GM18909 (cell line): ENCODE results near the gene C19orf81.

Source experiments
- ATAC-seq: cut with Tn5 transposase; IDR thresholded peaks from one replicate; pipeline ENCODE4 v1.9.1; 2021; ENCODE audit warnings: mild to moderate bottlenecking; ENCODE audit not compliant: unreplicated experiment, poor library complexity

C19orf81 gene

DNA sequence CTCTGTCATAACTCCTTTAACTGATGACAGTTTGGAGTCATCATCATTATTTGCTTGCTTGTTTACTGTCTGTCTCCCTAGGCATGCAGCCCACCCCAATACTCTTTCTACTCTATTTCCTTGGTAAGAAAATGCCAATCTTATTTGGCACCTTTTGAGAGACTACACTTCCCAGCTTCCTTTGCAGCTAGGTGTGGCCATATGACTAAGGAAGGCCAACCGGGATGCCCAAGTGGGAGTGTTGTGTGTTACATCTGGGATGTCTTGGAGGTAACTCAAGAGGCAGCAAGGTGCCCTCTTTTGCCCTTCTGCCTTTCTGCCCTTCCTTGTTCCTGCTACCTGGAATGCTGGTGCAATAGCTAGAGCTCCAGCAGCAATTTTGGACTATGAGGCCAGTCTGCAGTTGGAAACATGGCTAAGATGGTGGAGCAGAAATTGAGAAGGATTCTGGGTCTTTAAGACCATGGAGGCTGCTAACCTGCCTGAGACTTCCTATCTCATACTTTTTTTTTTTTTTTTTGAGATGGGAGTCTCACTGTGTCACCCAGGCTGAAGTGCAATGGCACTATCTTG is 27.5 kb downstream of the C19orf81 start:
- ATAC-seq = no peak

DNA sequence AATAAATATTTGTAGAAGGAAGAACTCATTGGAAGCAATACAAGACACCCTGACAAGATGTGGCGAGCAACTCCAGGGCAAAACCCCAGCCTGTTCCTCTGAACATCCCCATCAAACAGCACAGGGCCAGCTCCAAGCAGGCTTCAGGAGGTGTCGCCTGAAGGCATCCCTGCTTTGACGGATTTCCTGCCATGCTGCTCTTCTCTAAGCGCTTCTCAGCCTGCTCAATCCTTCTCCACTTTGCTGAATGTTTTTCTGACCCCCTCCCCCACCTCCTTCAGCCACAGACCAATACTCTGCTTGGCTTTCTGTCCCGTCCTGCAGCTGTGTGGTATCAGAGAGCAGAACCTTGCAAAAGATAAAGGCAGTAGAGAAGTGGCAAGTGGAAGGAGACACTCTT is 28.4 kb downstream of the C19orf81 start:
- ATAC-seq = no peak

DNA sequence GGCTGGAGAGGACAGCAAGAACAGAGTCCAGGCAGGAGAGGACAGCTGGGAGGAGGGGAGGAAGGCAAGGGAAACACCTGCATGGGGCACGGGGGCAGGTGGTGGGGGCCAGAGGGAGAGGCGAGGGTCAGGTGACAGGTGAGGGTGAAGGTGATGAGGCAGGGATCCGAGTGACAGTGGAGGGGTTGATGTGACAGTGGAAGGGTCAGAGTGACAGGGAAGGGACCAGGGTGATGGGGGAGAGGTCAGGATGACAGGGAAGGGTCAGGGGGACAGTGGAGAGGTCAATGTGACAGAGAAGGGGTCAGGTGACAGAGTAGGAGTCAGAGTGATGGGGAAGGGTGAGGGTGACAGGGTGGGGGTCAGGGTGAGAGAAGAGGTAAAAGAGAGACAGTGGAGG is 29.1 kb downstream of the C19orf81 start:
- no peak for ATAC-seq

DNA sequence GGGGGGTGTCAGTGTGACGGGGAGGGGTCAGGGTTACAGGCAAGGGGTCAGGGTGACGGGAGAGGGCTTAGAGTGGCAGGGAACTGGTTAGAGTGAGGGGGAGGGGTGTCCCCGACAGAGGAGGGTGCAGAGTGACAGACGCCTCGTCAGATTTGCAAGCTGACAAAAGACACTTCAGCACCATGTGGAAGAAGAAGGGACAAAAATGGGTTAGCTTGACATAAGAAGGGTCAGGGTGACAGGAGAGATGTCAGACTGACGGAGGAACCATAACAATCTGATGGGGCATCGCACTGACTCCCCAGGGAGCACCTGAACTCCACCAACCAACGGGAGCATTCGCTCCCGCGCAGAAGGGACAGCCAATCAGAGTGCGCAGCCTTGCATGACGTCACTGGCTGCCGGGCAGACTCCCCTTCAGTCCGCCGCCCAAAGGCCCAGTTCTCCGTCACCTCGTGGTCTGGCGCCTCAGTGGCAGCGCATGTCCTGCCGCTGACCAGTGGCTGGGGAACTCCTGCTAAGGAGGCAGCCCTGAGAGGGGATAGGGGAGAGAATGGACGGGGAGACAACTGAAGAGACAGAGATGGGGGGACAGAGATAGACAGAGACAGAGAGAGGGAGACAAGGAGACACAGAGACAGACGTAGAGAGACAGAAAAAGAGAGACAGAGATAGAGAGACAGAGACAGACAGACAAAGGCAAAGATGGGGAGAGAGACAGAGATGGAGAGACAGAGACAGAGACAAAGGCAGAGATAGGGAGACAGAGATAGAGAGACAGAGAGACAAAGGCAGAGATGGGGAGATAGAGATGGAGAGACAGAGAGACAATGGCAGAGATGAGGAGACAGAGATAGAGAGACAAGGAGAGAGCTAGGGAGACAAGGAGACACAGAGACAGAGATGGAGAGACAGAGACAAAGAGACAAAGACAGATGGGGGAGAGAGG is 30.2 kb downstream of the C19orf81 start:
- ATAC-seq = peak; percentile 78

DNA sequence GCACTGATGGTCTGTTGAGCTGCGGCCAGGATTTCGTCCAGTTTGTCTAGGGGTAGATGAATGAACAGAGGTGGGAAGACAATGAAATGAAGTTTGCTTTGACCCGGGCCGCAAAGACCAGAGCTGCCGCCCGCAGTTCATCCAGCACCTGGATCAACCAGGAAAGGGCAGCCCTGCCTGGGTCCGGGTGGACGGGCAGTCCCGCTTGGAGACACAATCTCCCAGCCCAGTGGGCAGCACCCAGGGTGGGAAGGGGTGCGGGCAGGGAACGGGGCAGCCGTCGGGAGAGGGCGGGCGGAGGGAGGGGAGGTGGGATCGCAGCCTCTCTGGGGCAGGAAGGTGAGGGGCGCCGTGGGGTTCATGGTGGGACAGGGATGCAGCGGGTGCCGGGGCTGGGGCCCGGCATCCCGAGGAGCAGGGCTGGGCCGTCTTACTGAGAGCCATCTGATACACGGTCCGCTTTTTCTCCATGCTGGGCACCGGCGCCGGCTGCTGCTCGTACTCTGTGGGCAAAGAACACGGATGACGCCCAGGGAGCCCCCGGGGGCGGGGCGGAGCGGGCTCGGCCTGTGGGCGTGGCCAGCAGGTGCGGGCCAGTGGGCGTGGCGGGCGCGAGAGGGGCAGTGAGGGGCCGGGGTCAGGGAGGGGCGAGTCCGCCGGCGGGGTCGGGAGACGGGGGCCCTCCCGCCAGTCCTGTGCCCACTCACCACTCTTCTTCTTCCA is 37.2 kb downstream of the C19orf81 start:
- no peak for ATAC-seq

DNA sequence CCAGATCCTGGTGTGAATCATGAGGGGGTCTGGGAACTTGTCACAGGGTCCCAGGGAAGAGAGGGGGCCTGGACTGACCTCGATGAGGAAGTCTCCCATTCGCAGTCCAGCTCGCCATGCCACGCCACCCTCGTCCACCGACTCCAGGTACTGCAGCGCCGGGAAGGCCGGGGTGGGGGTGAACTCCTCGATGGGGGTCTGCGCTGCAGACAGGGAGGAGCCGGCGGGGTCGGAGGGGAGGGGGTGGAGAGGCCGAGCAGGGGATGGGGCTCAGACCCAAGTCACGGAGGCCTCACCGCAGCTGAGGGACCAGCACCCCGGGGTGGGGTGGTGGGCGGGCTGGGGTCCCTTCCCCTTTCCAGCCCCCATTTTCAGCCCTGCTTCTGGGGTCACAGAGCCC is 39.5 kb downstream of the C19orf81 start:
- ATAC-seq = no peak

DNA sequence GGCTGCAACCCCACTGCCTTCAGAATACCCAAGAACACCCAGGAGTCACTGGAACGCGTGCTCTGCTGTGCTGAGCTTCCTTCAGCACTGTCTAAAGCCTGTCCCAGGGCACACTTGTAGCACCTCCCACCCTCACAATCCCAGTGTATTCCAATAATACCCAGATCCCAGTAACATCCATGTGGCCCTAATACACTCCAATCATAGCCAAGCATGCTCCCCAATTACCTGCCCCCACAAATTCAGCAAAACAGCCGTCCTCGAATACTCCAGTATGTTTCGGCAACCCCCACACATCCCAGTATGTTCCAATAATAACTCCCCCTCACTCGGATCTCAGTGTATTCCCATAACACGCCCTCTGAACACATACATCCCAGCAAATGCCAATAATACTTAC is 41.2 kb downstream of the C19orf81 start:
- no peak for ATAC-seq

DNA sequence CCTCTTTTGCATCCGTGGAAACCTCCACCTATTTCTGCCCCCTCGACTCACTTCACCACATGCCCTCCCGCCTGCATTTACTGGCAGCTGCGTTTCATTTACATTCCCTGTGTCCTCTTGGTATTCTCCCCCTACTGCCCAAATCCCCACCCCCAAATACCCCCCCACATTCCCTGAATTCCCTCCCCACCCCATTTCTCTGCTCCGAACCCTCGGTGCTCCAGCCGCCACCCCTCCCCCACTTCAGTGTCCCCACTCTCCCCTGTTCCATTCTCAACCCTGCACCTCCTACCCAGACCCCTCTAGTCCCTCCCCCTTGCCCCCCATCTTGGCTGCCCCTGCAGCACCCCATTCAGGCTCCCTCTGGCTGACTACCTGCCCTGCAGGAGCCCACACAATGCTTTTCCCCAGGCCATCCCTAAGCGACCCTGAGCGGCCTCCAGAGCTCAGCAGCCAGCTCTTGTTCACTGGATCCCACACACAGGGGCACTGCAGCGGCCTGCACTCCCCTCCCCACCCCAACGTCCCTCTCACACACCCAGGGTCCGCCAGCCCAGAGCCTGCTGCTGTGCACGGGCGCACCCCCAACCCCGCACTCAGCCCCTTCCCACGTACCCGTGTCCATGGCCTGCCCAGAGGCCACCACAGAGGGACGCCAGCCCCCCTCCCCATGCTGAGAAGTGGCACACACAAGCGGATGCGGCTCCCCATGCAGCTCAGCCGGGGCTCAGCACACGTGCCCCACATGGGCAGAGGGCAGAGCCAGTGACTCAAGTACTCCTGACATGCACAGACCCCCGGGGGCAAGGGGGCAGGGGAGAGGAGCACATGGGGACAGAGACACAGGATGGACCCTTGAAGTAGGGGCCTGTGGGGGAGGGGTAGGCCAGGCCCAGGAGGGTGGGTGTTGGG is 44.1 kb downstream of the C19orf81 start:
- no peak for ATAC-seq

DNA sequence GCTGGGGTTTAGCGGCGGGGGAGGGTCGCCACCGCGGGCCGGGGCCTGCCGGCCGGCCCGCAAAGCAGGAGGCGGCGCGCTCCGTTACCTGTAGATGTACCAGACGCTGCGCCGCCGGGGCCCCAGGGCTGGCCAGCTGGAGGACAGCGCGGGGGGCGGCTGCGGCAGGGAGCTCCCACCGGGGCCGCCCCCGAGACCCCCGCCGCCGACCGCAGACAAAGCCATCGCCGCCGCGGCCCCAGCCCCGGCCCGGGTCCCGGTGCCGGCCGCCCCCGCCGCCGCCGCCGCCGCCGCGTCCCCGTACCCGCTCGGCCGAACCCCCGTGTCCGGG is 45.5 kb downstream of the C19orf81 start:
- ATAC-seq = no peak

DNA sequence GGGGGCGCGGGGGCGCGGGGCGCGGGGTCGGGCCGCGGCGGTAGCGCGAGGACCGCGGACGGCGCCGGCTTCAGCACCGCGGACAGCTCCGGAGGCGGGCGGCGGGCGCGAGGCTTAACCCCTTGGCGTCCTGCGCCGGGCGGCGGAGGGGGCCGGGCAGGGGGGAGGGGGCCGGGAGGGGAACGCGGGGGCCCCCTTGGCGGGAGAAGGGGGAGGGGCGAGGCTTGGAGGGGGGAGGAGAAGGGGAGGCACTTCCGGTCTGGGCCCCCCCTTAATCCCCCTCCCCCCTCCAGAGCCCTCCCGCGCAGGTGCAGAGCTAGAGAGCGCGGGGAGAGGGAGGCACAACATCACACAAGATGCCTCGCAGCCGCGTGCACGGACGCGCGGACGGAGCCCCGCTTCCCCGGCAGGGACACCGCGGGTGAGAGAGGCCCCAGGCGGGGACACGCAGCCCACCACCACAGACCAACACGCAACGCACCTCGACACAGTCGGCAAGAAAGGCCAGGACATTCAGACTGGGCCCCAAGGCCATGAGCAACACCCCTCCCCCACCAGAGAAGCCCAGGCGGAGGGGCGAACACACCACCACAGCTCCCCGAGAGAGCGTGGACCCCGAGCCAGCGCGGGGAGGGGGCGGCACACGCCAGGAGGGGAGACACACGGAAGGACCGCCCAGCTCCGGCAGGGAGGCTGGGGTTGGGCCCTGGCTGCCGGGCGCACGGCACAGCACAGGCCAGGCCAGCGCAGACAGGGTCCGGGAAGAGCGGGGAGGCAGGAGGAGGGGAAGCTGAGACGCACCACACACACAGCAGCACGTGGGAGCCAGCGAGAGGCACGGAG is 46.2 kb downstream of the C19orf81 start:
- ATAC-seq = no peak

DNA sequence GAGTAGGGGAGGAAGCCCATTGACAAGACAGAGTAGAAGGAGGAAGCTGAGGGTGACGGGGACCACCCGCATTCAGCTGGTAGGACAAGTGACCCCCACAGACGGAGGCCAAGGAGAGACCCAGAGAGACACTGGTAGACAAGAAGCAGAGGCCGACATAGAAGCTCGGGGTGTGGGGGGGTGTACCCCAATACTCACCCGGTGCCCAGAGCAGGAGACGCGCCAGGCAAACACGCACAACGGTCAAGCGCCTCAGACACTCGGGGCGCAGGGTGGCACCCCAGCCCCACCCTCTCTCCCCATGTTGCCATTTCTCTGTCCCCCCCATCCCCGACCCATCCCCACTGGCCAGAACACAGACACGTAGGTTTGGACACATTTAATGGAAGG is 46.8 kb downstream of the C19orf81 start:
- ATAC-seq = no peak

DNA sequence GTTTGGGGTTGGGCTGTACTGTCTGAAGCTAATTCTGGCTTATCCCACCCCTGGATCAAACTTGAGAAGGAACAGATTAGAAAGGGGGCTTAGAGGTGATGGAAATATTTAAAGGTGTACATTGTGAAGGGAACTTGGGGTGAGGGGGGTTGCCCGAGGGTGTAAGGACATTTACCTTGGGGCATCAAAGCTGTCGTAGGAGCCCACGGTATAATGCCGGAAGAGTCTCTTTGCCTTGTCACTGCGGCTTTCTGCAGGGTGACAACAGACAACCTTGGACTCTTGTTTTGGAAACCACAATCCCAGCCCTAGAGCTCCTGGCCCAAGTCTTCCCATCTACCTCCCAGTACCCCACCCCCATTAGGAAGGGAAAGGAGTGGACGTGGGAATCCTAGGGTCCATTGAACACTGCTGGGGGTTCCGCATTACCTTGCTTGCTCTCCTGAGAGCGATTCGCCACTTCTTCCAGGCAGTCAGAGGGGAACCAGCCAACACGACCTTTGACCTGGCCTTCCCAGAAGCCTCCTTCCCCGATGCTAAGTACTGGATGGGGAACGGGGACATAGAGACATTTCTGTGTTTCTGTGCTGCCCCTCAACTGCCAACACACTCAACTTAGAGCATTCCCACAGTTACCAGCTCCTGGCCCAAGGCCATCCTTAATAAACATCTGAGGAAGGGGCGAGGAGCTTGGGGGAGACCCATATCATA is 48.3 kb downstream of the C19orf81 start:
- no peak for ATAC-seq

DNA sequence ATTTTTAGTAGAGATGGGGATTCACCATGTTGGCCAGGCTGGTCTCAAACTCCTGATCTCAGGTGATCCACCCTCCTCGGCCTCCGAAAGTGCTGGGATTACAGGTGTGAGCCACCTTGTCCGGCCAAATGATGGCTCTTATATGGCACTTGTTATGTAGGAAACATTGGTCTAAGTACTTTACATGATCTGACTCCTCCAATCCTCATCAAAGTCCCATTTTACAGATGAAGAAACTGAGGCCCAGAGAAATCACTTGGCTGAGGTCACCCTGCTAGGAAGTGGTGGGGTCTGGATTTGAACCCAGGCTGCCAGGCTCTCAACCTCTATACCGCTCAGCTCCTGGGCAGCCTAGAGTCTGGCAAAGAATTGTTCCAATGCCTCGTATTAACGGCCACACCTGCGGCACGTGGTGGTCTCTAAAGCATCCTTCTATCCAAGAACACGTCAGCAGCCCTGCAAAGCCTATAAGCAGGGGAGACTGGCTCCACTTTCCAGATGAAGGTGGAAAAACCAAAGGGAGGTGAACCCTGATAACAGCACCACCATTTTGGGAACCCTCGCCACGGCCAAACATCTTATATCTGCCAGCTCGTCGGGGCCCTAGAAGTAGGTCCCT is 52.2 kb downstream of the C19orf81 start:
- ATAC-seq = no peak

DNA sequence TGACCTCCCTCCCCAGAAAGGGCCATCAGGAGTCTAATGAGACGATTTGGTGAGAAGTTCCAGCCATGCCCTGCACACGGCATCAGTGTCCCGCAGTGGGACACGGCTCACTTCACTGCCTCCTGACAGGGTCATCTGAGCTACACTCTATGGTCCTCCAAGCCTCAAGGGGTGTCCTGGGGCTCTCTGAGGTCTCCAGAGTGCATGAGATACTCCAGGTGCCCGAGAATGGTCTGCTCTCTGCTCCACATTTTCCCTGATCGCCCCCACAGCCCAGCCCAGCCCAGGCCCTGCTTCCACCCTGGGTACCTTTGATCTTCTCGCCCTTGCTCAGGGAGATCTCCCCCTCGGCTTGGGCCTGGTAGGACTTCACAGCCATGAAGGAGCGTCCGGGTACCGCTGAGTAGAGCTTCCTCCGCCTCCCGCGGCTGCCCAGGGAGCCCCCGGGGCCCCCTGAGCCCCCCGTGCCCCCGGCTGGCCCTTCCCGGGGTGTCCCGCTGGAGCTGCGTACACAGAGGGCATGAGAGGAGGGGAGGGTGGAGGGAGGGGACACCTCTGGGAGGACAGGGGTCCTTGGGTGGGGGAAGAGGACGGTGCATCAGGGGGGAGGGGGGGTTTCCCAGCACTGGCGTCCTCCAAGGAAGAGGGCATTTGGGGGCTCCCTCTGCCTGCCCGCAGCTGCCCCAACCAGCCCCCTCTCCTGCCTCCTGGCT is 53.1 kb downstream of the C19orf81 start:
- no peak for ATAC-seq

DNA sequence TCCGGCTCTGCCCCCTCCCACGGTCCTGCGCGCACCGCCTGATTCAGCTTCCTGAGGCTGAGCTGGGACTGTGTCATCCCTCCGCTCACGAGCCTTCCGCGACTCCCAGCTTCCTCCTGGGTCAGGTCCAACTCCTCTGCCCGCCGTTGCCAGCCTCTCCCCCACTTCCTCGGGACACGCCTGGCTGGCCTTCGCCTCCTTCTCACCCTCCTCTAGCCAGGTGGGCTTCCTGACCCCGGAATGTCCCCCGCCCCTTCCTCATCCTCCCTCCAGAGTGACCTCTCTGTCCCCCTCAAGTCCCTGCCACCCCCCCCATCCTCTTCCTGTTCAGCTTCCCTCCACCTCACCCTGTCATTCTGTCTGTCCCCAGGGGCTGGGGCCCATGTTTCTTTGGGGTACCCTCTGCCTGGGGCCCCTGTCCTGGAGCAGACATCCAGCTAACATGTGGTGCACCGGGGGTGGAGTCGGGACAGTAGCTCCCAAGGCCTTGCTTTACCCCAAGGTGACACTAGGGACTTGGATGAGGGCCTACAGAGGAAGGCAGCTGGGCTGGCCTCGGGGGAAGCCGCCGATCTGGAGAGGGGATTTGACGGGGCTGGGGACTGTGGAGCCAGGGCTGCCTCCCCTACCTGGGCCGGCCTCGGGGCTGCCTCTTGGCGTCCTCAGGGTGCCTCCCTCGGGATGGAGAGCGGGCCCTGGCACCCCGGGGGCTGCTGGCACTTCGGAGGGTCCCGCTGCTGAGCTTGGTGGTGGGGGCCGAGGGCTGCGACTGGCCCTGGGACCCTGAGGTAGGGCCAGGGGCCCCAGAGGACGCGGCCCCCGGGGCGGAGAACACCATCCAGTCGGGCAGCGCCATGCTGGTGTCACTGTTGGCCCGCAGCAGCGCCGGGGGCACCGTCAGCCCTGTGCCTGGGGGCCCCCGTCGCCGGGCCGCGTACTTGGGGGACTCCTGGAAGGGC is 53.9 kb downstream of the C19orf81 start:
- no peak for ATAC-seq

DNA sequence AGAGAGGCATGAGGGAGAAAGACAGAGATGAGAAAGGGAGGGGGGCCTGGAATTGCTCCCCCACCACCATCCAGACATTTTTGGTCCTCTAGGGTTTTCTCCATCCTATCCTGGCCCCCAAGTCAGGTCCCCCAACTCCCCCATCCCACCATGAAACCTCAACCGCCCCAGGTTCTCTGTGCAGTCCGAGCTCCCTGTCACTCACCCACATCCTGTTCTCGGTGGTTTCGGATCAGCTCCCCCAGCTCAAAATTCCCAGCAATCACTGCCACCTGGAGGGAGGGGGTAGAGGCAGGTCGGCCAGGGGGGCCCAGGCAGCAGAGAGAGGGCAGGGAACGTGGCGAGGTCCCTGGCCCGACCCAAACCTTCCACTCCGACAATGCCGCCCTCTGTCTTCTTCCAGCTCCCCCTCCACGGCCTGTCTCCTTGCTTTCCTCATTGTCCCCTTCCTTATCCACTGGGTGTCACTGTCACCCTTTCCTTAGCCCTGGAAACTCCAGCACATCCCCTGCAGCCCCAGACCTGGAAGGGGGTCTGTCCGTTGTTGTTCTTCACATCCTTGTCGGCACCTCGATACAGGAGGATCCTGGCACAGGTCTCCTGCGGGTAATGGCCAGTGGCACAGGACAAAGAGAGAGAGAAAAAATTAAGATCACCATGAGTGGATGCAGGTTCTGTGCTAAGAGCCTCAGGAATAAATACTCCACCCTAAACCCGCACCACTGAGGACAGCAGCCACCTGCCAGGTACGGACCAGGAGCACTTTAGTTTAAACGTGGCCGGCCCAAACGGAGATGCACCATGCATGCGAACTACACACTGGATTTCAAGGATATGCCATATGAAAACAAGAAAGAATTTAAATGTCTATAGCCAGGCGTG is 54.9 kb downstream of the C19orf81 start:
- ATAC-seq = no peak
